ENCODE results near the gene BAIAP2L1. TPM values are rescaled to one million over a fixed set of nuclear protein-coding genes. Genes with fewer than 3 reads are reported as not detected.

BAIAP2L1 gene
- total RNA-seq, 4 donors from 2014 or later, result 16.5 to 29.3 (median 20.5) TPM

DNA sequence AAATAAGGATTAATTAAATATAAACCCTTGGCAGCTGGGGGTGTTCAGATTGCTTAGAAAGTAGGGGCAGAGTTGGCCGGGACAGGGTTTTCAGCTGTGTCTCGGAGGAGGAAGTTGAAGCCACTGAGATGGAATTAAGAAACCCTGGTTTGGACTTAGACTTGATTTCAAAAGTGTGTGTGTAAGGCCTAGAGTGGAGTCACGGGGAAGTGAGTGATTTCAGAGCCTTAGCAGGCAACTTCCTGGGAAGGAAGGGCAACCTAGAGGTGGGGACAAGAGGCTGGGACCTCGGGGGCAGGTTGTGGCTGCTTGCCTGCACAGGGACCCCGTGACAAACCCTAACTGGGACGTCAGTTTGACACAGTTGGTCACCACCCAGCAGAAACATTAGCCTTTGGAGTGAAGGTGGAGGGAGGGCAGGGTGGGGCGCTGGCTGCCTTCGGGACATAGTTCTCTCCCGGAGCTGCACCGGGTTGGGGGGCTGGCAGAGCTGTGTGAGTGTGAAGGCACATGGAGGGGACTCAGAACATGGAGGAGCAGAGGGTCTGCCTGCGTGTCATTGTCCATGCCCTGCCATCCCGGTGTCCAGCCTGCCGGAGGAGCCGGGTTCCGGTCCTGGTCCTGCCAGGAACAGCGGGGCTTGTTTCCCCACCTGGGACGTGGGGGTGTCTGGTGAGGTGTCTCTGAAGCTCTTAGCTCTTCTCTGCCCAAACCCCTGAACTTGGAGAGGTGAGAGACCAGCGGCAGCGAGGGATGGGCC, 117.6 kb downstream of the BAIAP2L1 start:
- intact Hi-C loops (cut with DNase I), result no loop called here
- no peaks in the 10 kb centered on the region for H3K9me3 ChIP-seq
- H3K27me3 ChIP-seq, result no peaks in the 10 kb centered on the region
- peak overlapping the region; percentile 75 to 98 (median 88) for H3K4me3 ChIP-seq
- peaks cover 0 to 4% (median 0%) of the 10 kb centered on the region in 3 donors for H3K36me3 ChIP-seq
- no peak for DNase-seq
- peaks cover 61 to 74% (median 65%) of the 10 kb centered on the region in 3 donors for H3K4me1 ChIP-seq
- TF ChIP-seq, protein P1, sequence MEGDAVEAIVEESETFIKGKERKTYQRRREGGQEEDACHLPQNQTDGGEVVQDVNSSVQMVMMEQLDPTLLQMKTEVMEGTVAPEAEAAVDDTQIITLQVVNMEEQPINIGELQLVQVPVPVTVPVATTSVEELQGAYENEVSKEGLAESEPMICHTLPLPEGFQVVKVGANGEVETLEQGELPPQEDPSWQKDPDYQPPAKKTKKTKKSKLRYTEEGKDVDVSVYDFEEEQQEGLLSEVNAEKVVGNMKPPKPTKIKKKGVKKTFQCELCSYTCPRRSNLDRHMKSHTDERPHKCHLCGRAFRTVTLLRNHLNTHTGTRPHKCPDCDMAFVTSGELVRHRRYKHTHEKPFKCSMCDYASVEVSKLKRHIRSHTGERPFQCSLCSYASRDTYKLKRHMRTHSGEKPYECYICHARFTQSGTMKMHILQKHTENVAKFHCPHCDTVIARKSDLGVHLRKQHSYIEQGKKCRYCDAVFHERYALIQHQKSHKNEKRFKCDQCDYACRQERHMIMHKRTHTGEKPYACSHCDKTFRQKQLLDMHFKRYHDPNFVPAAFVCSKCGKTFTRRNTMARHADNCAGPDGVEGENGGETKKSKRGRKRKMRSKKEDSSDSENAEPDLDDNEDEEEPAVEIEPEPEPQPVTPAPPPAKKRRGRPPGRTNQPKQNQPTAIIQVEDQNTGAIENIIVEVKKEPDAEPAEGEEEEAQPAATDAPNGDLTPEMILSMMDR (IDR thresholded peaks at IDR 0.05), result no peak
- peak in 1 of 4 donors; percentile 62 for TF ChIP-seq POLR2A (IDR thresholded peaks at IDR 0.05)
- peak overlapping the region; percentile 94 to 99 (median 97) for H3K27ac ChIP-seq
- WGBS, 2 donors, result 30 to 38% methylated on average over 10 to 12 of the region's 19 CpGs

DNA sequence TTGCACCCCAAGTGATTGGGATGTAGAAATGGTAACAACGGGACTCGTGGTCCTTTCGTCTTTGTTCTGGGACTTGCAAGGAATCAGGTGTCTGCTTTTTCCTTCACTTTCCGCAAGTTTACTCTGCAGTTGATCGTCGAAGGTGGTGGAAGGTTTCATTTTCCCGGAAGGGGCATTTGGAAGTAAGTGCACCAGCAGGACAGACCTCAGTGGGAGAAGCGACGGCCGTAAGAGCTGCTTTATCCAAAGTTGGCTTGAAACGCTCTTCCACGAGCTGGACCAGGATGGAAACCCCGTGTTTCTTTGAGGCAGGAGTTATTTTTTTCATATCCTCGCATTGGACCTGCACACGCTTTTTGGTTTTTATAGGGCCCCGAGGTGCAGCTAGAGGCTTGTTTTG, 118.2 kb downstream of the BAIAP2L1 start:
- intact Hi-C loops (cut with DNase I), result no loop called here
- no peak for DNase-seq
- peak overlapping the region; percentile 94 to 99 (median 97) for H3K27ac ChIP-seq
- peak overlapping the region; percentile 75 to 98 (median 88) for H3K4me3 ChIP-seq
- TF ChIP-seq, protein P1 (IDR thresholded peaks at IDR 0.05), result no peak
- no peaks in the 10 kb centered on the region for H3K36me3 ChIP-seq
- peaks cover 55 to 68% (median 59%) of the 10 kb centered on the region in 3 donors for H3K4me1 ChIP-seq
- H3K9me3 ChIP-seq, result no peaks in the 10 kb centered on the region
- 18 to 19% methylated on average over 13 to 16 of the region's 16 CpGs for WGBS, 2 donors
- H3K27me3 ChIP-seq, result no peaks in the 10 kb centered on the region

DNA sequence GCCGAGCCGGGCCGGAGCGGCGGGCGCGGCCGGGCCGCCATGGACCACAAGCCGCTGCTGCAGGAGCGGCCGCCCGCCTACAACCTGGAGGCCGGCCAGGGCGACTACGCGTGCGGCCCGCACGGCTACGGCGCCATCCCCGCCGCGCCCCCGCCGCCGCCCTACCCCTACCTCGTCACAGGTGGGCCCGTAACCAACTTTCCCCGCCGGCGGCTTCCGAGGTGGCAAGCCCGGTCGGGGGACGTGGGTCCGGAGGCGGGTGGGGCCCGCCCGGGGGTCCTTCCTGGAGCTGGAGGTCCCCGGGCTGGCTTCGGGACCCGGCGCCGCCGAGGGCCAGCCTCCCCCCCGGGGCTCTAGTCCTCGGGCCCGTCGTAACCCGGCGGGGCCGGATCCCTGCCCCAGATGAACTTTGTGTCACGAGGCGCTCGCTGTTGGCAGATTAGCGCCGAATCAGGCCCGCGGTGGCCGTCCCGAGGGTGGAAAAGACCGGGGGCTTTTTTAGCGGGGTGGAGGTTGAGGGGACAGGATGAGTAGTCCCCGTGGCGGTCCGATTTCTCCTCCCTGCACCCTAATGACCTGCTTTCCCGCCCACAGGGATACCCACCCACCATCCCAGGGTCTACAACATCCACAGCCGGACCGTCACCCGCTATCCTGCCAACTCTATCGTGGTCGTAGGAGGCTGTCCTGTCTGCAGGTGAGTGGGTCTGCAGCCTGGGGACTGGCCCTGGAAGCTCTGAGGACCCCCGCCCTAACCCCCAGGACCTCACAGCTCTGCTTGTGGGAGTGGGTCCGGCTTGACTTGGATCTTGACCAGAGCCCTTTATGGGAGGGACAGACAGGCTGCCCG, 118.9 kb downstream of the BAIAP2L1 start:
- Histone ChIP-seq H3K27ac (peak overlapping the region; percentile 94 to 99 (median 97)), H3K9me3 (no peaks in the 10 kb centered on the region), H3K36me3 (no peaks in the 10 kb centered on the region), H3K4me3 (peak overlapping the region; percentile 75 to 98 (median 88)), H3K4me1 (peaks cover 48 to 61% (median 52%) of the 10 kb centered on the region in 3 donors), H3K27me3 (no peaks in the 10 kb centered on the region)
- TF ChIP-seq, protein P1 (IDR thresholded peaks at IDR 0.05), result no peak
- TF ChIP-seq POLR2A (IDR thresholded peaks at IDR 0.05), result no peak
- intact Hi-C loops (cut with DNase I), result no loop called here
- no peak for DNase-seq
- WGBS, 2 donors, result 0 to 13% methylated on average over 3 to 5 of the region's 77 CpGs

DNA sequence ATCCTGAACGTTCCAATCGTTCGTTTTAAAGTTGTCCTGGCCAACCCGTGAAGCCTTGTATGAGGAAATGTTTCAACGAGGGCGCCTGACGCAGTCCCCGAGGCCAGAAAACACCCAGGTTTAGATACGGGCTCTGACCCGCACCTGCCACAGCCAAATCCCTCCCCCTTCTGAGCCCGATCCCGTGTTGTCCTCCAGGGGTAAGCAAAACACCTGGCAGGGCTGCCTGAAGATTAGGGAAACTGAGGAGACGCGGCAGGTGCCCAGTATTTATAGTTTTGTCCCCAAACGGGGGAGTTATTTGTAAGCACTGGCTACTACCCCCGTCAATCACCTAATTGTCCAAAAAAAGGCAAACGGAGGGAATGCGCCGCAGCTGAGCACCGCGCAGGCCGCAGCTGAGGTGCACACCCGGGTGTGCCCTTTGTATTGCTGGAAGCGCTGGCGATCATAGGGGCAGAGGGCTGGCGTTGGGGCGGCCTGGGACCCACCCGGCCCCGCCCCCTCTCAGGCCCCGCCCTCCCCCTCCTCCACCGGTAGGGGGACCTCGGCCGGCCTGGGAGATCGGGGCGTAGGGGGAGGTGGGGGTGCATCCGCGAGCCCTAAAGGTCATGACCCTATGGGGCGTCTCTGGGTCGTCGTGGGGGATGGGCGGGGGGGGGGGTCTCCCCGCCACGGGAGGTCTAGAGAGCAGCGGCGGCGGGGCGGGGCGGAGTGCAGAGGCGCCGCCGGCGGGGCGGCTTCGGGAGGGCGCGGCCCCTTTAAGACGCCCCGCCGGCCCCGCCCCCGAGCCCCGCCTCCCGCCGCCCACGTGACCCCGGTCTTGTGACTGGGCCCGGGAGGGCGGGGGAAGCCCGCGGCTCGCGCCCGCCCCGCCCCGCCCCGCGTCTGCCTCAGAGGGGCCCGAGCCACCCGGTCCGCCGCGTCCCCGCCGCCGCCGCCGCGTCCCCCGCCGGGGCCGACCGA, 119.8 kb downstream of the BAIAP2L1 start, which contains the start of gene BRI3:
Gene BRI3 (plus strand): TSS at position 896 of the 966 bp plus-strand sequence. CDS start 110 bp downstream, outside the sequence.
- H3K4me3 ChIP-seq, result peak within 1 kb of the TSS; percentile 75 to 98 (median 88)
- WGBS, 2 donors, result 1 to 6% methylated on average over 18 to 19 of the region's 92 CpGs
- no peaks in the 10 kb centered on the region for H3K36me3 ChIP-seq
- intact Hi-C loops (cut with DNase I), result no loop called here
- DNase-seq, result peak; percentile 66
- H3K27ac ChIP-seq, result peak within 1 kb of the TSS; percentile 95 to 99 (median 97)
- no peaks in the 10 kb centered on the region for H3K9me3 ChIP-seq
- peaks cover 39 to 58% (median 47%) of the 10 kb centered on the region in 3 donors for H3K4me1 ChIP-seq
- TF ChIP-seq, protein P1 (IDR thresholded peaks at IDR 0.05), result peak in 2 of 6 experiments; percentile 6 to 12
- peak in 2 of 4 donors; percentile 86 to 88 for TF ChIP-seq POLR2A (IDR thresholded peaks at IDR 0.05)
- no peaks in the 10 kb centered on the region for H3K27me3 ChIP-seq

Data from esophagus squamous epithelium (tissue), 5 donors.